ENCODE data around the gene CDX2. TPM values are rescaled to one million over a fixed set of nuclear protein-coding genes. Genes with fewer than 3 reads are reported as not detected.
A peak's percentile ranks its signal among the peaks of the same experiment; 100 is the strongest.

CDX2 gene
- total RNA-seq, 1 donor from 2014 or later, result 24.8 TPM

GRCh38 chr13:27963491-27963890 lies 5.6 kb downstream of the CDX2 start:
- no peak overlapping the region for H3K4me3 Mint-ChIP-seq (ENCODE audit: low read depth)
- no peaks in the 10 kb centered on the region for H3K9me3 Mint-ChIP-seq (ENCODE audit: low read depth)
- H3K27me3 Mint-ChIP-seq, result peaks cover 15% of the 10 kb centered on the region
- H3K4me1 Mint-ChIP-seq (ENCODE audit: low read depth), result peaks cover 64% of the 10 kb centered on the region
- no peak for DNase-seq (ENCODE audit: low spot score, unreplicated experiment)
- no peak for TF ChIP-seq CTCF (IDR thresholded peaks at IDR 0.05; ENCODE audit: unreplicated experiment)
- peak overlapping the region; percentile 52 for H3K27ac Mint-ChIP-seq
- peaks cover 1% of the 10 kb centered on the region for H3K36me3 Mint-ChIP-seq (ENCODE audit: insufficient read depth)

- Mint-ChIP-seq H3K27ac (peak overlapping the region; percentile 52), H3K27me3 (peaks cover 14% of the 10 kb centered on the region), H3K4me1 (ENCODE audit: low read depth) (peaks cover 63% of the 10 kb centered on the region), H3K9me3 (ENCODE audit: low read depth) (no peaks in the 10 kb centered on the region), H3K4me3 (ENCODE audit: low read depth) (no peak overlapping the region), H3K36me3 (ENCODE audit: insufficient read depth) (peaks cover 1% of the 10 kb centered on the region)
- DNase-seq (ENCODE audit: low spot score, unreplicated experiment), result no peak
- TF ChIP-seq CTCF (IDR thresholded peaks at IDR 0.05; ENCODE audit: unreplicated experiment), result no peak
Measured at GRCh38 chr13:27962982-27963381, 6.1 kb downstream of the CDX2 start.

GRCh38 chr13:27962128-27962841 lies 6.8 kb downstream of the CDX2 start:
- peaks cover 61% of the 10 kb centered on the region for H3K4me1 Mint-ChIP-seq (ENCODE audit: low read depth)
- H3K27me3 Mint-ChIP-seq, result peaks cover 7% of the 10 kb centered on the region
- peak overlapping the region; percentile 93 for H3K27ac Mint-ChIP-seq
- H3K9me3 Mint-ChIP-seq (ENCODE audit: low read depth), result no peaks in the 10 kb centered on the region
- H3K36me3 Mint-ChIP-seq (ENCODE audit: insufficient read depth), result peaks cover 1% of the 10 kb centered on the region
- no peak for TF ChIP-seq CTCF (IDR thresholded peaks at IDR 0.05; ENCODE audit: unreplicated experiment)
- DNase-seq (ENCODE audit: low spot score, unreplicated experiment), result no peak
- peak overlapping the region; percentile 59 for H3K4me3 Mint-ChIP-seq (ENCODE audit: low read depth)

- peaks cover 4% of the 10 kb centered on the region for H3K27me3 Mint-ChIP-seq
- no peaks in the 10 kb centered on the region for H3K9me3 Mint-ChIP-seq (ENCODE audit: low read depth)
- peak overlapping the region; percentile 91 for H3K27ac Mint-ChIP-seq
- H3K4me3 Mint-ChIP-seq (ENCODE audit: low read depth), result peak overlapping the region; percentile 68
- DNase-seq (ENCODE audit: low spot score, unreplicated experiment), result no peak
- H3K4me1 Mint-ChIP-seq (ENCODE audit: low read depth), result peaks cover 61% of the 10 kb centered on the region
- peaks cover 1% of the 10 kb centered on the region for H3K36me3 Mint-ChIP-seq (ENCODE audit: insufficient read depth)
- TF ChIP-seq CTCF (IDR thresholded peaks at IDR 0.05; ENCODE audit: unreplicated experiment), result no peak
Measured at GRCh38 chr13:27961227-27962085, 7.7 kb downstream of the CDX2 start.

GRCh38 chr13:27960362-27961226 lies 8.5 kb downstream of the CDX2 start:
- peaks cover 60% of the 10 kb centered on the region for H3K4me1 Mint-ChIP-seq (ENCODE audit: low read depth)
- H3K4me3 Mint-ChIP-seq (ENCODE audit: low read depth), result peak overlapping the region; percentile 68
- H3K36me3 Mint-ChIP-seq (ENCODE audit: insufficient read depth), result peaks cover 1% of the 10 kb centered on the region
- peak overlapping the region; percentile 98 for H3K27ac Mint-ChIP-seq
- peak; percentile 76 for DNase-seq (ENCODE audit: low spot score, unreplicated experiment)
- peak; percentile 81 for TF ChIP-seq CTCF (IDR thresholded peaks at IDR 0.05; ENCODE audit: unreplicated experiment)
- H3K27me3 Mint-ChIP-seq, result no peaks in the 10 kb centered on the region
- no peaks in the 10 kb centered on the region for H3K9me3 Mint-ChIP-seq (ENCODE audit: low read depth)

Measured in progenitor cell of endocrine pancreas (in vitro differentiated cells).